Liver (tissue), 9 donors: Measurements from ENCODE around the gene INPP4B. TPM values are rescaled to one million over a fixed set of nuclear protein-coding genes. Genes with fewer than 3 reads are reported as not detected.

Source experiments
- DNase-seq: peaks from one replicate; pipeline ENCODE4 v3.0.0-alpha.2; 2017; ENCODE audit warnings: low spot score
- H3K27ac ChIP-seq, 2 donors: one replicate each; pipeline ENCODE4 v1.7.0; 2013; ENCODE audit warnings: inconsistent platforms in 2 of 2, low read length in 2 of 2, control low read depth in 1 of 2, low read depth in 1 of 2, mild to moderate bottlenecking in 1 of 2
- H3K27me3 ChIP-seq, 4 donors: one replicate each; pipeline versions ENCODE4 v1.6.1 to v1.7.0; 2013; ENCODE audit warnings: low read length in 3 of 4, inconsistent platforms in 1 of 4, mild to moderate bottlenecking in 1 of 4, moderate library complexity in 1 of 4; ENCODE audit not compliant: control insufficient read depth in 4 of 4, insufficient read depth in 4 of 4
- H3K36me3 ChIP-seq, 4 donors: one replicate each; pipeline versions ENCODE4 v1.6.1 to v1.7.0; 2013; ENCODE audit warnings: low read length in 3 of 4, mild to moderate bottlenecking in 3 of 4, low read depth in 1 of 4, moderate library complexity in 1 of 4; ENCODE audit not compliant: control insufficient read depth in 4 of 4, insufficient read depth in 3 of 4
- H3K4me1 ChIP-seq, 4 donors: one replicate each; pipeline versions ENCODE4 v1.6.1 to v1.7.0; 2013; ENCODE audit warnings: low read length in 3 of 4, mild to moderate bottlenecking in 3 of 4, moderate library complexity in 1 of 4; ENCODE audit not compliant: control insufficient read depth in 4 of 4, insufficient read depth in 4 of 4
- H3K4me3 ChIP-seq, 3 donors: one replicate each; pipeline versions ENCODE4 v1.6.1 to v1.7.0; 2013; ENCODE audit warnings: low read length in 3 of 3, control low read depth in 1 of 3, low read depth in 1 of 3, mild to moderate bottlenecking in 1 of 3
- H3K9ac ChIP-seq, 2 donors: one replicate each; pipeline ENCODE4 v1.7.0; 2013; ENCODE audit warnings: low read length in 2 of 2, mild to moderate bottlenecking in 2 of 2, moderate library complexity in 2 of 2, control low read depth in 1 of 2, low read depth in 1 of 2
- H3K9me3 ChIP-seq, 4 donors: one replicate each; pipeline versions ENCODE4 v1.6.1 to v1.7.0; 2013; ENCODE audit warnings: low read length in 3 of 4; ENCODE audit not compliant: control insufficient read depth in 4 of 4
- EGR1 ChIP-seq, 2 donors: IDR thresholded peaks; 2 replicates each; pipeline ENCODE4 v1.6.1; 2016 to 2018; ENCODE audit warnings: antibody characterized with exemption in 2 of 2, low read depth in 2 of 2
- FOXA1 ChIP-seq: IDR thresholded peaks from 2 replicates; pipeline ENCODE4 v1.6.1; 2016; ENCODE audit warnings: antibody characterized with exemption
- FOXA2 ChIP-seq: IDR thresholded peaks from 2 replicates; pipeline ENCODE4 v1.6.1; 2016; ENCODE audit warnings: antibody characterized with exemption
- GABPA ChIP-seq, 2 donors: IDR thresholded peaks in 1 of 2; conservative IDR thresholded peaks in 1 of 2; 2 replicates each; pipeline ENCODE4 v1.6.1; 2016; ENCODE audit warnings: antibody characterized with exemption in 2 of 2, mild to moderate bottlenecking in 1 of 2, moderate library complexity in 1 of 2
- HNF4A ChIP-seq, 2 donors: conservative IDR thresholded peaks; 2 replicates each; pipeline ENCODE4 v1.6.1; 2016; ENCODE audit warnings: antibody characterized with exemption in 2 of 2, mild to moderate bottlenecking in 2 of 2
- HNF4G ChIP-seq: IDR thresholded peaks from 2 replicates; pipeline ENCODE4 v1.6.1; 2016; ENCODE audit warnings: antibody characterized with exemption
- JUND ChIP-seq, 2 donors: IDR thresholded peaks; 2 replicates each; pipeline ENCODE4 v1.6.1; 2016; ENCODE audit warnings: antibody characterized with exemption in 2 of 2
- NR2F2 ChIP-seq: IDR thresholded peaks from 2 replicates; pipeline ENCODE4 v1.6.1; 2016; ENCODE audit warnings: antibody characterized with exemption
- RAD21 ChIP-seq, 2 donors: IDR thresholded peaks; 2 replicates each; pipeline ENCODE4 v1.6.1; 2016; ENCODE audit warnings: antibody characterized with exemption in 2 of 2, mild to moderate bottlenecking in 2 of 2
- RXRA ChIP-seq, 2 donors: IDR thresholded peaks; 2 replicates each; pipeline ENCODE4 v1.6.1; 2017 to 2018; ENCODE audit warnings: antibody characterized with exemption in 2 of 2, mild to moderate bottlenecking in 1 of 2
- SP1 ChIP-seq: IDR thresholded peaks from 2 replicates; pipeline ENCODE4 v1.6.1; 2018; ENCODE audit warnings: antibody characterized with exemption, mild to moderate bottlenecking
- TAF1 ChIP-seq: conservative IDR thresholded peaks from 2 replicates; pipeline ENCODE4 v1.6.1; 2016; ENCODE audit warnings: antibody characterized with exemption, mild to moderate bottlenecking
- YY1 ChIP-seq: IDR thresholded peaks from 2 replicates; pipeline ENCODE4 v1.6.1; 2016; ENCODE audit warnings: antibody characterized with exemption, mild to moderate bottlenecking
- ZBTB33 ChIP-seq: IDR thresholded peaks from 2 replicates; pipeline ENCODE4 v1.6.1; 2016; ENCODE audit warnings: antibody characterized with exemption
- WGBS: extraction: QIAGEN DNeasy Blood & Tissue Kit; methylation state at CpG from one replicate; pipeline ENCODE4 v1.1.7; 2013; 5-methylcytosine and 5-hydroxymethylcytosine counted together
- polyA plus RNA-seq, 2 donors: library from polyadenylated mRNA; stranded (reverse) in 1 of 2; unstranded in 1 of 2; fragments of 200-250 nt in 1 of 2; fragments of >200 nt in 1 of 2; fragmentation: Nextera tagmentation in 1 of 2; extraction: Ambion mirVana in 1 of 2; gene quantifications; one replicate each; pipeline versions ENCODE4 v1.2.1 to v1.2.3, GENCODE V29; 2013 to 2015
- total RNA-seq, 2 donors: library from RNA; depleted of rRNA; stranded (reverse); fragments of >200 nt; gene quantifications; one replicate each; pipeline ENCODE4 v1.2.3, GENCODE V29; 2014
- TF ChIP-seq, protein P1 (sequence below): IDR thresholded peaks from 2 replicates; pipeline ENCODE4 v1.6.1; 2016; ENCODE audit warnings: antibody characterized with exemption
- TF ChIP-seq, protein P2 (sequence below): fragments of 150-350 bp; IDR thresholded peaks from 2 replicates; pipeline ENCODE4 v1.5.1; 2017; ENCODE audit warnings: improper control_type of control experiment, low read depth, low read length; ENCODE audit not compliant: missing input control
- TF ChIP-seq, protein P3 (sequence below): IDR thresholded peaks from 2 replicates; pipeline ENCODE4 v1.6.1; 2016; ENCODE audit warnings: antibody characterized with exemption
- TF ChIP-seq, protein P4 (sequence below): IDR thresholded peaks from 2 replicates; pipeline ENCODE4 v1.6.1; 2016; ENCODE audit warnings: antibody characterized with exemption, mild to moderate bottlenecking
- donor health status: healthy.
- donor health status: healthy.
- donor health status: healthy.
- donor health status: healthy.
- donor health status: healthy.

INPP4B gene
- total and polyA plus RNA-seq, 4 donors: 0.43 to 2.8 (median 1.6) TPM

DNA sequence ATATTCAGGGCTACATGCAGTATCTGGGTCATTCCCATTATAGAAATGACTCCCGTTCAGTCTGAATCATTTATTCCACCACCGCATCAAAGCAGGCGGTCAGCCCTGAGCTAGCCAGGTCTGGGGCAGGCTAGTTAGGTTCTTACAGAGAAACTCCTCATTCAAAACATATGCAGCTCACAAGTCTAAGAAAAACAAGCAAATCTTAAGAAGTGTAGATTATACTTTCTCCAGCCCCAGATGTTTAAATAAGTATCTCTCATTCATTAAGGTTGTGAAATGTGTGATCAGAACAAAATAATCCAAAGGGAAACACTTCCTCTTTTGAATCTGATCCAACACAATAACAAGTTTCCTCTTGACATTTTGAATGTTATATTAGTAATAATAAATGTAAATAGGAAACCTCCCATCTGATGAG, 441.9 kb downstream of the INPP4B start:
- Histone ChIP-seq H3K9me3 (no peaks in the 10 kb centered on the region), H3K27ac (no peak overlapping the region), H3K4me1 (peaks cover 0 to 3% (median 0%) of the 10 kb centered on the region in 4 donors), H3K36me3 (no peaks in the 10 kb centered on the region), H3K27me3 (no peaks in the 10 kb centered on the region), H3K9ac (peak overlapping the region in 1 of 2 donors; percentile 23), H3K4me3 (no peak overlapping the region)
- TF ChIP-seq TAF1 (no peak), YY1 (no peak), RAD21 (IDR thresholded peaks at IDR 0.05) (no peak), RXRA (IDR thresholded peaks at IDR 0.05) (no peak), NR2F2 (no peak), SP1 (no peak), FOXA1 (no peak), JUND (IDR thresholded peaks at IDR 0.05) (no peak), EGR1 (IDR thresholded peaks at IDR 0.05; ENCODE audit: low read depth in 2 of 2) (no peak), HNF4A (conservative IDR thresholded peaks at IDR 0.05) (no peak), HNF4G (no peak), GABPA (IDR thresholded peaks at IDR 0.05 in 1 of 2, conservative IDR thresholded peaks at IDR 0.05 in 1 of 2) (no peak), ZBTB33 (no peak), FOXA2 (no peak)
- TF ChIP-seq, protein P1, sequence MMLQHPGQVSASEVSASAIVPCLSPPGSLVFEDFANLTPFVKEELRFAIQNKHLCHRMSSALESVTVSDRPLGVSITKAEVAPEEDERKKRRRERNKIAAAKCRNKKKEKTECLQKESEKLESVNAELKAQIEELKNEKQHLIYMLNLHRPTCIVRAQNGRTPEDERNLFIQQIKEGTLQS: no peak
- TF ChIP-seq, protein P2, sequence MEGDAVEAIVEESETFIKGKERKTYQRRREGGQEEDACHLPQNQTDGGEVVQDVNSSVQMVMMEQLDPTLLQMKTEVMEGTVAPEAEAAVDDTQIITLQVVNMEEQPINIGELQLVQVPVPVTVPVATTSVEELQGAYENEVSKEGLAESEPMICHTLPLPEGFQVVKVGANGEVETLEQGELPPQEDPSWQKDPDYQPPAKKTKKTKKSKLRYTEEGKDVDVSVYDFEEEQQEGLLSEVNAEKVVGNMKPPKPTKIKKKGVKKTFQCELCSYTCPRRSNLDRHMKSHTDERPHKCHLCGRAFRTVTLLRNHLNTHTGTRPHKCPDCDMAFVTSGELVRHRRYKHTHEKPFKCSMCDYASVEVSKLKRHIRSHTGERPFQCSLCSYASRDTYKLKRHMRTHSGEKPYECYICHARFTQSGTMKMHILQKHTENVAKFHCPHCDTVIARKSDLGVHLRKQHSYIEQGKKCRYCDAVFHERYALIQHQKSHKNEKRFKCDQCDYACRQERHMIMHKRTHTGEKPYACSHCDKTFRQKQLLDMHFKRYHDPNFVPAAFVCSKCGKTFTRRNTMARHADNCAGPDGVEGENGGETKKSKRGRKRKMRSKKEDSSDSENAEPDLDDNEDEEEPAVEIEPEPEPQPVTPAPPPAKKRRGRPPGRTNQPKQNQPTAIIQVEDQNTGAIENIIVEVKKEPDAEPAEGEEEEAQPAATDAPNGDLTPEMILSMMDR: no peak
- TF ChIP-seq, protein P3, sequence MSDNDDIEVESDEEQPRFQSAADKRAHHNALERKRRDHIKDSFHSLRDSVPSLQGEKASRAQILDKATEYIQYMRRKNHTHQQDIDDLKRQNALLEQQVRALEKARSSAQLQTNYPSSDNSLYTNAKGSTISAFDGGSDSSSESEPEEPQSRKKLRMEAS: no peak
- TF ChIP-seq, protein P4, sequence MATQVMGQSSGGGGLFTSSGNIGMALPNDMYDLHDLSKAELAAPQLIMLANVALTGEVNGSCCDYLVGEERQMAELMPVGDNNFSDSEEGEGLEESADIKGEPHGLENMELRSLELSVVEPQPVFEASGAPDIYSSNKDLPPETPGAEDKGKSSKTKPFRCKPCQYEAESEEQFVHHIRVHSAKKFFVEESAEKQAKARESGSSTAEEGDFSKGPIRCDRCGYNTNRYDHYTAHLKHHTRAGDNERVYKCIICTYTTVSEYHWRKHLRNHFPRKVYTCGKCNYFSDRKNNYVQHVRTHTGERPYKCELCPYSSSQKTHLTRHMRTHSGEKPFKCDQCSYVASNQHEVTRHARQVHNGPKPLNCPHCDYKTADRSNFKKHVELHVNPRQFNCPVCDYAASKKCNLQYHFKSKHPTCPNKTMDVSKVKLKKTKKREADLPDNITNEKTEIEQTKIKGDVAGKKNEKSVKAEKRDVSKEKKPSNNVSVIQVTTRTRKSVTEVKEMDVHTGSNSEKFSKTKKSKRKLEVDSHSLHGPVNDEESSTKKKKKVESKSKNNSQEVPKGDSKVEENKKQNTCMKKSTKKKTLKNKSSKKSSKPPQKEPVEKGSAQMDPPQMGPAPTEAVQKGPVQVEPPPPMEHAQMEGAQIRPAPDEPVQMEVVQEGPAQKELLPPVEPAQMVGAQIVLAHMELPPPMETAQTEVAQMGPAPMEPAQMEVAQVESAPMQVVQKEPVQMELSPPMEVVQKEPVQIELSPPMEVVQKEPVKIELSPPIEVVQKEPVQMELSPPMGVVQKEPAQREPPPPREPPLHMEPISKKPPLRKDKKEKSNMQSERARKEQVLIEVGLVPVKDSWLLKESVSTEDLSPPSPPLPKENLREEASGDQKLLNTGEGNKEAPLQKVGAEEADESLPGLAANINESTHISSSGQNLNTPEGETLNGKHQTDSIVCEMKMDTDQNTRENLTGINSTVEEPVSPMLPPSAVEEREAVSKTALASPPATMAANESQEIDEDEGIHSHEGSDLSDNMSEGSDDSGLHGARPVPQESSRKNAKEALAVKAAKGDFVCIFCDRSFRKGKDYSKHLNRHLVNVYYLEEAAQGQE: no peak
- DNase-seq: no peak
- WGBS: 67% methylated on average over 3 of the region's 3 CpGs
